Measurements from ENCODE around the gene DOK7. TPM values are rescaled to one million over a fixed set of nuclear protein-coding genes. Genes with fewer than 3 reads are reported as not detected.

DOK7 gene
- total RNA-seq, 1 donor from 2014 or later, result 0.72 TPM

DNA sequence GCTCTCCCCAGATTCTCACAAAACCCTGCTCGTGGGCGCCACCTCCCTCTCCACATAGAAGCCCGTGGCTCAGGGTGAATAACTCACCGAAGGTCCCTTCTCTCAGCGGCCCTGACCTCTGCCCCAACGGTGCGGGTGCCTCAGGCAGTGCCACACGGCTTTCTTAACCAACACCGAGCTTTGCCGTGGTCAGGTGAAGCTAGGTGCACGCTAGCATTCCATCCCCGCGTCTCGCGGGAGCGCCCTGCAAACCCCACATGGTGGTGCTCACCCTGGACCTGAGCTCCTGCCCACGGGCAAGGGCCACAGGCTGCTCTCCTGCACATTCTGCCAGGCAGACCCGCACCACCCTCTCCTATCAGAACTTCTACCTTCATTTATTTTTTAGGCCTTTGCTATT is 50.7 kb downstream of the DOK7 start:
- Mint-ChIP-seq H3K9me3 (no peaks in the 10 kb centered on the region), H3K36me3 (peaks cover 24% of the 10 kb centered on the region), H3K4me1 (ENCODE audit: unreplicated experiment) (no peaks in the 10 kb centered on the region), H3K27ac (no peak overlapping the region), H3K4me3 (no peak overlapping the region), H3K27me3 (no peaks in the 10 kb centered on the region)
- TF ChIP-seq CTCF (conservative IDR thresholded peaks at IDR 0.05), result no peak
- DNase-seq (ENCODE audit: extremely low spot score, unreplicated experiment), result no peak

DNA sequence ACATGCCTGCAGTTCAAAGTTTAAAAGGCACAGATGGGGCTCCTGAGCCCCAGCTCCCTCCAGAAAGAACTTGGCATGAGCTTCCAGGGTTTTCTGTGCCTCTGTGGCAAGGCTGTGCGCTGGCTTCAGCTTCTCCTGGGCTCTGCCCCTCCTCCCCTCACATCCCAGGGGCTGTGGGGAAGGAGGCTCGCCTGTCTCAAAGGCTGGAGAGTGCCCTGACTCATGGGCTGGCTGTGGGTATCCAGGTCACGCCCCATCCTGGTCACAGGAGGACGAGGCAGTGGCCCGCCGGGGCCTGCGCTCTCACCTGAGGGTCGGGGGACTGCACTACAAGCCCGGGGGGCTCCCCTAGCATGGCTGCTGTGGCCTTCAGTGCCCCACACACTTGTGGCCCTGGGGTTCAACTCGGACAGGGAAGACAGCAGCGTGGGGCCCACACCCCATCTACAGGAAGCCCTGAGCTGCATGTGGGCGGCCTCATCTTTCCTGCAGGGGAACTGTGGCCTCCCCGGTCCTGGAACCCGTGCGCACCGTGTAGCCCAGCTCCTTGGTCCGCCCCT is 51.2 kb downstream of the DOK7 start:
- TF ChIP-seq CTCF (conservative IDR thresholded peaks at IDR 0.05), result no peak
- Mint-ChIP-seq H3K27ac (no peak overlapping the region), H3K9me3 (no peaks in the 10 kb centered on the region), H3K4me3 (no peak overlapping the region), H3K36me3 (peaks cover 22% of the 10 kb centered on the region), H3K4me1 (ENCODE audit: unreplicated experiment) (no peaks in the 10 kb centered on the region), H3K27me3 (no peaks in the 10 kb centered on the region)
- DNase-seq (ENCODE audit: extremely low spot score, unreplicated experiment), result no peak

DNA sequence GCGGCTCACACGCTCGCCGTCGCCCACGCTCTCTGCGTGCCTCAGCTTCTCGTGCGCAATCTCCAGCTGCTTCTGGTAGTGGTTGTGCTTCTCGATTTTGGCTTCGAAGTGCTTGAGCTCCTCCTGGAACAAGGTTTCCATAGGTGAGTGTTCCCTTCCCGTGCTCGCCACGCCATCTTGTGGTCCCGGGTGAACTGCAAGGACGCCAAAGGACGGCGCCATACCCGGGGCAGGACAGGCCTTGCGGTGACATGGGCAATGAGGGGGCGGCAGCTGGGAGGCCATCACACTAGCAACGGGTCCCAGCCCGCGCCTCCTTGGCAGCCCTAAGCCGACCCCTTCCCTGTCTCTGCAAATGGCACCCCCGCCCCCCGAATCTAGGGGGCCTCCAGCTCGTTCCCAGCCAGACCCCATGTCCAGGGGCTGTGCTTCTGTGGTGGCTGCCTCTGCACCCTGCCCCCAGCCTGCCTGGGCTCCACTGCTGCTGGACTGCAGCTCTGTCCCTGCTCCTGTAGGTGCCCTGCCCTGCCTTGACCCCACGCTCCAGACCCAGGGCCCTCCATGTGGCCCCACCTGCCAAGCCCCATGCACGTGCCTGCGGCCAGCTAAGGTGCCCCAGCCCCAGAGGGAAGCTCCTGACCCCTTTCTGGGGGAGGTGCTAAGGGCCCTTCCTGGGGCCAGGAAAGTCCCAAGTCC is 51.8 kb downstream of the DOK7 start:
- peaks cover 19% of the 10 kb centered on the region for H3K36me3 Mint-ChIP-seq
- H3K4me1 Mint-ChIP-seq (ENCODE audit: unreplicated experiment), result no peaks in the 10 kb centered on the region
- H3K27me3 Mint-ChIP-seq, result no peaks in the 10 kb centered on the region
- H3K9me3 Mint-ChIP-seq, result no peaks in the 10 kb centered on the region
- H3K4me3 Mint-ChIP-seq, result no peak overlapping the region
- no peak for DNase-seq (ENCODE audit: extremely low spot score, unreplicated experiment)
- TF ChIP-seq CTCF (conservative IDR thresholded peaks at IDR 0.05), result peak; percentile 63
- H3K27ac Mint-ChIP-seq, result no peak overlapping the region

GRCh38 chr4:3515646-3516045 is 52.5 kb downstream of the DOK7 start:
- no peaks in the 10 kb centered on the region for H3K9me3 Mint-ChIP-seq
- no peak for DNase-seq (ENCODE audit: extremely low spot score, unreplicated experiment)
- peaks cover 14% of the 10 kb centered on the region for H3K36me3 Mint-ChIP-seq
- H3K27me3 Mint-ChIP-seq, result no peaks in the 10 kb centered on the region
- H3K4me3 Mint-ChIP-seq, result no peak overlapping the region
- no peak overlapping the region for H3K27ac Mint-ChIP-seq
- no peak for TF ChIP-seq CTCF (conservative IDR thresholded peaks at IDR 0.05)
- no peaks in the 10 kb centered on the region for H3K4me1 Mint-ChIP-seq (ENCODE audit: unreplicated experiment)

GRCh38 chr4:3516061-3516835 is 53.1 kb downstream of the DOK7 start:
- no peak for DNase-seq (ENCODE audit: extremely low spot score, unreplicated experiment)
- no peaks in the 10 kb centered on the region for H3K4me1 Mint-ChIP-seq (ENCODE audit: unreplicated experiment)
- H3K4me3 Mint-ChIP-seq, result no peak overlapping the region
- H3K9me3 Mint-ChIP-seq, result no peaks in the 10 kb centered on the region
- H3K36me3 Mint-ChIP-seq, result peaks cover 9% of the 10 kb centered on the region
- no peaks in the 10 kb centered on the region for H3K27me3 Mint-ChIP-seq
- H3K27ac Mint-ChIP-seq, result no peak overlapping the region
- no peak for TF ChIP-seq CTCF (conservative IDR thresholded peaks at IDR 0.05)

All from type B pancreatic cell (in vitro differentiated cells).